Measurements from ENCODE around the gene RPP14. TPM values are rescaled to one million over a fixed set of nuclear protein-coding genes. Genes with fewer than 3 reads are reported as not detected.

The RPP14 gene
- total RNA-seq, 1 experiment from 2014 or later: 17.0 TPM

DNA sequence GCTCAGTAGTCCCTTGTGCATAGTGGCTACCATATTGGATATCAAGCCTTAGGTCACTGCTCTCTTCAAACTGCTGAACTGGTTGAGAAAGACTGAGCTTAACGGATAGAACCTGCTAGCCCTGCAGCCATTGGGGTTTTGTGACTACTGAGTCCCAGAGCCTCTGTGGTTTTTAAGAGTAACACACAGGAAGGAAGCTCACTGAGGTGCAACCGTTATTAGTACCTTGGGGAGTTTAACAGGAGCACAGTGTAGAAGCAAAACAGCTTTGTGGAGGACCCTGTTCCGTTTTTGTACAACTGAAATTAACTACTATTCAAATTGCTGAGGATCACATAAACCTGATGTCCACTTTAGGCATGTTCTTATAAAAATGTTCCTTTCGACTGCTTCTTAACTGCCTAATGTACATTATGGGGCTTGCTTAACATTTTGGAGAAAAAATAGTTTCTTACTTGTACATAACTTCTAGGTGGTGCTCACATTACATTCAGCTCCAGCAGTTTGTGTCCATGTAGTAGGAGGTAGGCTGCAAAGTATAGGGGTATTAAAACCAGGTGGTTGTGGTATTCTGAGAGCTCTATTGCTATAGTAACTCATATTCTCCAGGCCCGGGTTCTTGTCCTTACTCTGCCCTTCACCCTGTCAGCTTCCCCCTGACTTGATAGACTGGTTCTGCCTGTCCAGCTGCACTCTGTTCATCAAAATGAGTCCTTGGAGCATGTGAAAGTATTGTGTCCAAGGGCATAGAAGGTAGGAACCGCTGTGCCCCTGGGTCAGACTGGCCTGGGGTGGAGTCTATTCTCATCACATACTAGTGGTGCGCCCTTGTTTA is 44.0 kb downstream of the RPP14 start:
- in situ Hi-C loops (cut with HindIII; ENCODE audit: low sequenced_read_pairs): no loop called here
- DNase-seq (ENCODE audit: low spot score): no peak

GRCh38 chr3:58350627-58351013 is 44.6 kb downstream of the RPP14 start:
- in situ Hi-C loops (cut with HindIII; ENCODE audit: low sequenced_read_pairs): no loop called here
- no peak for DNase-seq (ENCODE audit: low spot score)

GRCh38 chr3:58351920-58352319 is 45.9 kb downstream of the RPP14 start:
- peak; percentile 38 for DNase-seq (ENCODE audit: low spot score)
- in situ Hi-C loops (cut with HindIII; ENCODE audit: low sequenced_read_pairs): no loop called here

- in situ Hi-C loops (cut with HindIII; ENCODE audit: low sequenced_read_pairs): no loop called here
- DNase-seq (ENCODE audit: low spot score): no peak
Measured at GRCh38 chr3:58352626-58353025, 46.6 kb downstream of the RPP14 start.

- DNase-seq (ENCODE audit: low spot score): no peak
- in situ Hi-C loops (cut with HindIII; ENCODE audit: low sequenced_read_pairs): no loop called here
Measured at GRCh38 chr3:58353722-58354553, 47.9 kb downstream of the RPP14 start.

DNA sequence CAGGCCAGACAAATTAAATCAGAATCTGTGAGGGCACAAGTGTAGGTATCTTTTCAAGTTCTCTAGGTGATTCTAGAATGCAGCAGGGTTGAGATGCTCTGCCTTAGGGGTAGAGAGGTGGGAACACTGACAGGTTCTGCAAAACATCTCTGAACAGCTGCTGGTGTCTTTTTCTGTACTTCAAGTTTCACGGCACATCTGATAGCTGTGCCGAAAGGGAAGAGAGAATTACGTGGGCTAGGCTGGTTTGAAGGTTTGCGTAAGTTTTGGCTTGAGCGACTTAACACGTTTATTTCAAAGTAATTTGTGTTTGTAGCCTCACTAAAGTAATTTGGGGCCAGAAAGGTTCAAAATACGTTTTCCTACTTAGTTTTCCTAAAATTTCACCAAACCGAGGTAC is 49.1 kb downstream of the RPP14 start:
- no peak for DNase-seq (ENCODE audit: low spot score)
- in situ Hi-C loops (cut with HindIII; ENCODE audit: low sequenced_read_pairs): no loop called here

- peak; percentile 45 for DNase-seq (ENCODE audit: low spot score)
- in situ Hi-C loops (cut with HindIII; ENCODE audit: low sequenced_read_pairs): no loop called here
Measured at GRCh38 chr3:58356054-58356453, 50.0 kb downstream of the RPP14 start.

- no peak for DNase-seq (ENCODE audit: low spot score)
- in situ Hi-C loops (cut with HindIII; ENCODE audit: low sequenced_read_pairs): no loop called here
Measured at GRCh38 chr3:58357402-58357801, 51.4 kb downstream of the RPP14 start.

- in situ Hi-C loops (cut with HindIII; ENCODE audit: low sequenced_read_pairs): no loop called here
- DNase-seq (ENCODE audit: low spot score): no peak
Measured at GRCh38 chr3:58358092-58358491, 52.0 kb downstream of the RPP14 start.

DNA sequence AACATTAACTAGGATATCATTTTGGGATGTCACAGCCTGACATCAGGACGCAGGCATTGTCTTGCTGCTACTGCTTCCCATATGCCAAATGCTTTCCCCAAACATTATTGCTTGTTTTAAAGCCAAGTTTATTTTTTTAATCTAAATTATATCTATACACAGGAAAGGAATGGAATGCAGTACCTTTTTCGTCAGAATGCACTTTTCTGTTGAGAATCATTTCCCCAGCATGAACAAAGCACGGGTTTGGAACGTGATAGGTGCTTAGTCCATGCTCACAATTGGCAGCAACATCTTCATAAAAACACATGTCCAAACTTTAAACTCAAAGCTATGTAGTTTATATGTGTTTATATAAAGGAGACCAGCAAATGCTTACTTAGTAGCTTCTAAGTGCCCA is 52.8 kb downstream of the RPP14 start:
- in situ Hi-C loops (cut with HindIII; ENCODE audit: low sequenced_read_pairs): no loop called here
- DNase-seq (ENCODE audit: low spot score): peak; percentile 8

DNA sequence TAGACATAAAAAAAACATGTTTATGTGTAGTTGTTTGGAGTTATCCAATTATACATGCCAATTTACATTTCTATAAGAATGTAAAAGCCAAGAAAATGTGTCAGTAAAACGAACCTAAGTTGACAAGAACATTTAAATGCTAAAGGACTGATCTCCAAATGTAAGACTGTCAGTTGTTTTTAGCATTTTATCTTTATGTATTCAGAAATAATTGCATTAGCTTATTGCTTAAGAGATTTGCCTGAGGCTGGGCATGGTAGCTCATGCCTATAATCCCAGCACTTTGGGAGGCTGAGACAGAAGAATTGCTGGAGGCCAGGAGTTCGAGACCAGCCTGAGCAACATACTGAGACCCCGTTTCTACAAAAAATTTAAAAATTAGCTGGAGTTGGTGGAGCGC is 53.6 kb downstream of the RPP14 start:
- in situ Hi-C loops (cut with HindIII; ENCODE audit: low sequenced_read_pairs): no loop called here
- DNase-seq (ENCODE audit: low spot score): no peak

DNA sequence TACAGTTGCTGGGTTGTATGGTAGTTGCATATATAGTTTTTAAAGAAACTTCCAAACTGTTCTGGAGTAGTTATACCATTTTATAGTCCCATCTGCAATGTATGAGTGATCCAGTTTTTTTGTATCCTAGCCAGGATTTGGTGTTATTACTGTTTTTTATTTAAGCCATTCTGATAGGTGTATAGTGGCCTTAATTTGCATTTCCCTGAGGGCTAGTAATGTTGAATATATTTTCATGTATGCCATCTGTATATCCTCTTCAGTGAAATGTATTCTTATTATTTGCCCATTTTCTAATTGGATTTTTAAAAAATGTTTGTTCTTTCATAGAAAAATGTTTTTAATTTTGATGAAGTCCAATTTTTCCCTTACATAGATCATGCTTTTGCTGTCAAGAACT is 55.8 kb downstream of the RPP14 start:
- no peak for DNase-seq (ENCODE audit: low spot score)
- in situ Hi-C loops (cut with HindIII; ENCODE audit: low sequenced_read_pairs): no loop called here

DNA sequence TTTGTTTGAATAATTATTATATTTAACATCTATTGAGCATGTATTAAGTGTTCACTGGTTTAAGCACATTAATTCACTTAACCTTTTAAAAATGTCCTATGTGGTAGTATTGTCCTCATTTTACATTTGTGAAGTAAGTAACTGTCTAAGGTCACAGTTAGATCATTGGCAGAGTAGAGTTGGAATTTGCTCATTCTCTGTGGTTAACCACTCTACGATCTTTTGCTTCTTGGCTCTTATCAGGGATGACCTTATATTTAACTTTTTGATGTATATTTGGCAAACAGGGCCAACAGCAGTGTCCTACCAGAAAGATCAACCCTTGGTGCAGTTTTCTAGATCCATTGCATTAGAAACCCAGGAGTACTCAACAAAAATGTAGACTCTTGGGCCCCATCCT is 60.7 kb downstream of the RPP14 start:
- DNase-seq (ENCODE audit: low spot score): no peak
- in situ Hi-C loops (cut with HindIII; ENCODE audit: low sequenced_read_pairs): no loop called here

GRCh38 chr3:58369038-58369437 is 63.0 kb downstream of the RPP14 start:
- in situ Hi-C loops (cut with HindIII; ENCODE audit: low sequenced_read_pairs): no loop called here
- DNase-seq (ENCODE audit: low spot score): no peak

Other genes starting within 250 kb of the RPP14 start
- gene DNASE1L3, start 95.3 kb upstream of the RPP14 start, total RNA-seq (2014; rRNA removed; shearing (Covaris generic)): not detected in 2 replicates
- gene ABHD6, start 68.5 kb upstream of the RPP14 start, total RNA-seq (2014; rRNA removed; shearing (Covaris generic)): 15.0 and 17.2 TPM in 2 replicates
- gene HTD2, start 275 bp downstream of the RPP14 start, total RNA-seq (2014; rRNA removed; shearing (Covaris generic)): 7.3 and 19.6 TPM in 2 replicates
- gene PXK, start 26.6 kb downstream of the RPP14 start, total RNA-seq (2014; rRNA removed; shearing (Covaris generic)): 17.0 and 18.4 TPM in 2 replicates
- 341 and 345 TPM in 2 replicates for gene PDHB, start 127.6 kb downstream of the RPP14 start, total RNA-seq (2014; rRNA removed; shearing (Covaris generic))
- 15.1 and 17.5 TPM in 2 replicates for gene KCTD6, start 185.9 kb downstream of the RPP14 start, total RNA-seq (2014; rRNA removed; shearing (Covaris generic))
- gene ACOX2, start 230.9 kb downstream of the RPP14 start, total RNA-seq (2014; rRNA removed; shearing (Covaris generic)): 16.1 and 25.4 TPM in 2 replicates